Activated B cell treated with CpG ODN at 0.5 μM for 24 hours (primary cell): ENCODE results near the gene ANGPTL2. TPM values are rescaled to one million over a fixed set of nuclear protein-coding genes. Genes with fewer than 3 reads are reported as not detected.

Experiments used
- ATAC-seq: fragments of 200-7000 bp; cut with Tn5 transposase; one replicate; pipeline ENCODE4 v1.10.0; 2021; ENCODE audit warnings: low read depth, mild to moderate bottlenecking, moderate library complexity
- CTCF ChIA-PET: fragments of 350-600 bp; sonication (Branson Sonifier 250); formaldehyde crosslinking; loops from one replicate; lab custom pipeline; 2021; ENCODE audit warnings: antibody characterized with exemption; lab: Charles Lee
- POLR2A ChIA-PET: fragments of 350-600 bp; sonication (Branson Sonifier 250); formaldehyde crosslinking; loops from one replicate; lab custom pipeline; 2021; ENCODE audit warnings: antibody characterized with exemption; lab: Charles Lee
- DNase-seq: peaks from one replicate; pipeline ENCODE4 v3.0.0; 2022
- H3K27ac Mint-ChIP-seq: one replicate; pipeline ENCODE4 v1.8.0; 2020; ENCODE audit warnings: mixed read lengths
- H3K27me3 Mint-ChIP-seq: one replicate; pipeline ENCODE4 v1.8.0; 2021; ENCODE audit warnings: mixed read lengths
- H3K36me3 Mint-ChIP-seq: one replicate; pipeline ENCODE4 v1.8.0; 2021; ENCODE audit warnings: low read depth, mixed read lengths
- H3K4me1 Mint-ChIP-seq: one replicate; pipeline ENCODE4 v1.8.0; 2021; ENCODE audit warnings: mixed read lengths
- H3K4me3 Mint-ChIP-seq: one replicate; pipeline ENCODE4 v1.8.0; 2020; ENCODE audit warnings: mild to moderate bottlenecking, mixed read lengths
- H3K9me3 Mint-ChIP-seq: one replicate; pipeline ENCODE4 v1.8.0; 2020; ENCODE audit warnings: mixed read lengths
- CTCF ChIP-seq: fragments of 200-600 bp; IDR thresholded peaks from one replicate; pipeline ENCODE4 v1.8.0; 2022; ENCODE audit warnings: antibody characterized with exemption, mild to moderate bottlenecking
- intact Hi-C: fragments of 100-400 bp; cut with micrococcal nuclease; formaldehyde crosslinking; loops from one replicate; pipeline ENCODE4 v1.15.1; 2024
- total RNA-seq: library from RNA; stranded (reverse); gene quantifications from 2 replicates; pipeline ENCODE4 v1.2.3, GENCODE V29; 2022

Gene ANGPTL2
- total RNA-seq, 1 donor from 2014 or later: not detected

DNA sequence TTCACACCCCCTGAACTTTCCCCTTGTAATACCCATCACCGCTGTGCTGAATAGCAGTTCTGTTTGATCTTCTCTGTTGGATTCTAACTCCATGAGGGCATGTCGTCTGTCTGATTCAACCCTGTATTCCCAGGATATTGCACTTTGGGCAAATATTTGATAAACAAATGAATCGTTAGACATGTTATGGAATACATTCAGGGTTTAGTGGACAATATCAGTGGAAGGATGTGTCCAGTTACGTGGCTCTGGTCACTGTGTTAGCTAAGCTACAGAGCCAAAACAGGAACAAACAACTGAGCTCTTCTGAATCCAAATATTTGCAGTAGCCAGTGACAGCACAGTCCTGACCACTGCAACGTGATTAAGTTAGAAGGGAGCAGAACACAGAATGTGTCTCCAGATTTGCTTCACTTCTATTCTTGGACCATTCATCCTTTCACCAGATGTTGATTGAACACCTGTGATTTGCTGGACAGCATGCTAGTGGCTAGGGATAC, 13.2 kb downstream of the ANGPTL2 start:
- TF ChIP-seq CTCF: no peak
- DNase-seq (no peak), ATAC-seq (no peak)
- Mint-ChIP-seq H3K9me3 (no peaks in the 10 kb centered on the region), H3K36me3 (peaks cover 1% of the 10 kb centered on the region), H3K27ac (no peak overlapping the region), H3K4me3 (no peak overlapping the region), H3K4me1 (no peaks in the 10 kb centered on the region), H3K27me3 (no peaks in the 10 kb centered on the region)
- ChIA-PET CTCF (no interaction called here), POLR2A (no interaction called here)
- intact Hi-C loops: no loop called here

DNA sequence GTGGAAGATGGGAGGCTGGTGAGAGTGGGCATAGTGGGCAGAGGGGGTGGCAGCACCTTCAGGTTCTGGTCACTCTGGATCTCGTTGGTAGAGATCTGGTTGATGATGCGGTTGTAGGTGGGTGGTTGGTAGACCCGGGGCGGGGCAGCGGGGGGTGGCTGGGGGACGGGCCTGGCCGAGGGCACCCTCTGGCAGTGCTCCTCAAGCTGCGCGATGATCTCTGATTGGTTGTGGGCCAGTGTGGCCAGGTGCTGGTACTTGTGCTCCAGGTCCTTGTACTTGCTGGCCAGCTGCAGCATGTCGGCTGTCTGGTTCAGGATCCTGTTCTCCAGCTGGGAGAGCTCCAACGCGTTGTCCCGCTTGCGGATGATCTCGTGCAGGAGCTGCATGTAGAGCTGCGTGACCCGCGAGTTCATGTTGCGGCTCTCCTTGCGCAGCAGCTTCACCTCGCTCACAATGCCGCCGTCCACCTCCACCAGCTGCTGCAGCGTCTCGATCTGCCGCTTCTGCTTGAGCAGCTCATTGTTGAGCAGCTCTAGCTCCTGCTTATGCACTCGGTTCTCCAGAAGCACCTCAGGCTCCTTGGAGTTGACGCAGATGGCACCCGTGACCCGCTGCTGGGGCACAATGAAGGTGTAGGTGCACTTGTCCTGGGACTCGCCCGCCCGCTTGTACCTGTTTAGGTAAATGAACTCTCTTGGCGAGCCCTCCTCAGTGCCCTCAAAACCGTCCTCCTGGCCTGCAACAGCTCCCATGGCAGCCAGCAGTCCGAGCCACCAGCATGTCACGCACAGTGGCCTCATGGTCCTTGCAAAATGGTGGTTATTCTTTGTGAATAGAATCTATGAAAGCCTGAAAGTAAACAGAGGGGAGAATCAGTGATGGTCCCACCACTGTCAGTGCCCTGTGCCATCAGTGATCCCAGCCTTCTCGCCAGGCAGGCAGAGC, 14.2 kb downstream of the ANGPTL2 start:
- no peak for TF ChIP-seq CTCF
- ChIA-PET CTCF (no interaction called here), POLR2A (interaction anchor here (0.6 kb wide), 1 partner anchor 12 kb away, joined by 4 read pairs; no protein-coding TSS in a partner anchor)
- H3K4me3 Mint-ChIP-seq: no peak overlapping the region
- DNase-seq: no peak
- H3K36me3 Mint-ChIP-seq: peaks cover 1% of the 10 kb centered on the region
- H3K4me1 Mint-ChIP-seq: no peaks in the 10 kb centered on the region
- H3K27me3 Mint-ChIP-seq: no peaks in the 10 kb centered on the region
- ATAC-seq: no peak
- no peaks in the 10 kb centered on the region for H3K9me3 Mint-ChIP-seq
- H3K27ac Mint-ChIP-seq: no peak overlapping the region
- intact Hi-C loops: no loop called here

- Mint-ChIP-seq H3K4me3 (no peak overlapping the region), H3K36me3 (peaks cover 1% of the 10 kb centered on the region), H3K9me3 (no peaks in the 10 kb centered on the region), H3K27ac (no peak overlapping the region), H3K4me1 (no peaks in the 10 kb centered on the region), H3K27me3 (no peaks in the 10 kb centered on the region)
- CTCF ChIA-PET: no interaction called here
- intact Hi-C loops: no loop called here
- POLR2A ChIA-PET: no interaction called here
- no peak for ATAC-seq
- no peak for TF ChIP-seq CTCF
- DNase-seq: no peak
Observed at GRCh38 chr9:127107171-127107928, 15.1 kb downstream of the ANGPTL2 start.

- no peak overlapping the region for H3K27ac Mint-ChIP-seq
- intact Hi-C loops: no loop called here
- H3K36me3 Mint-ChIP-seq: peaks cover 1% of the 10 kb centered on the region
- H3K4me3 Mint-ChIP-seq: no peak overlapping the region
- H3K27me3 Mint-ChIP-seq: no peaks in the 10 kb centered on the region
- ATAC-seq (no peak), DNase-seq (no peak)
- ChIA-PET CTCF (no interaction called here), POLR2A (no interaction called here)
- no peaks in the 10 kb centered on the region for H3K9me3 Mint-ChIP-seq
- H3K4me1 Mint-ChIP-seq: no peaks in the 10 kb centered on the region
- TF ChIP-seq CTCF: no peak
Observed at GRCh38 chr9:127106466-127106855, 16.0 kb downstream of the ANGPTL2 start.
